HG02981 (cell line): ENCODE data around the gene PRC1.
A peak's percentile ranks its signal among the peaks of the same experiment; 100 is the strongest.

Experiments
- ATAC-seq: cut with Tn5 transposase; IDR thresholded peaks from one replicate; pipeline ENCODE4 v1.9.1; 2021; ENCODE audit warnings: mild to moderate bottlenecking, moderate library complexity; ENCODE audit not compliant: unreplicated experiment

Gene PRC1

GRCh38 chr15:90955624-90956273, 38.6 kb downstream of the PRC1 start:
- no peak for ATAC-seq

GRCh38 chr15:90954712-90955623, 39.4 kb downstream of the PRC1 start, which contains the start of gene RCCD1:
Gene RCCD1, plus strand, starts transcription at chr15:90954884. Its CDS starts 1,851 bp downstream, at chr15:90956735.
- ATAC-seq, result peak; percentile 93

GRCh38 chr15:90953947-90954711, 40.2 kb downstream of the PRC1 start:
- ATAC-seq, result no peak

GRCh38 chr15:90952901-90953677, 41.2 kb downstream of the PRC1 start:
- no peak for ATAC-seq

GRCh38 chr15:90950676-90951075, 43.7 kb downstream of the PRC1 start:
- ATAC-seq, result no peak

- ATAC-seq, result no peak
These were observed 44.2 kb downstream of the PRC1 start for GRCh38 chr15:90949979-90950675.

- no peak for ATAC-seq
These were observed 45.8 kb downstream of the PRC1 start for GRCh38 chr15:90948506-90948905.

- no peak for ATAC-seq
These were observed 46.6 kb downstream of the PRC1 start for GRCh38 chr15:90947577-90948357.

- ATAC-seq, result no peak
These were observed 47.3 kb downstream of the PRC1 start for GRCh38 chr15:90946941-90947576.

GRCh38 chr15:90946538-90946937, 47.8 kb downstream of the PRC1 start:
- no peak for ATAC-seq

- ATAC-seq, result no peak
These were observed 49.2 kb downstream of the PRC1 start for GRCh38 chr15:90945091-90945490.

GRCh38 chr15:90942354-90943120, 51.8 kb downstream of the PRC1 start:
- ATAC-seq, result no peak

- ATAC-seq, result no peak
These were observed 53.3 kb downstream of the PRC1 start for GRCh38 chr15:90941038-90941437.

- ATAC-seq, result no peak
These were observed 54.6 kb downstream of the PRC1 start for GRCh38 chr15:90939756-90940155.

GRCh38 chr15:90938261-90938660, 56.1 kb downstream of the PRC1 start:
- ATAC-seq, result no peak

GRCh38 chr15:90936823-90937222, 57.5 kb downstream of the PRC1 start:
- no peak for ATAC-seq

- ATAC-seq, result peak; percentile 54
These were observed 59.2 kb downstream of the PRC1 start, which contains the start of gene UNC45A for GRCh38 chr15:90934949-90935751. Gene UNC45A, plus strand, starts transcription at chr15:90935285. Its CDS starts 40 bp downstream, at chr15:90935325.
